SK-N-SH (cell line): Measurements from ENCODE around the gene AKT1.

Source experiments
- CTCF ChIP-seq: fragments of 200-600 bp; sonication (generic); IDR thresholded peaks from 2 replicates; pipeline ENCODE4 v1.6.1; 2017; ENCODE audit warnings: antibody characterized with exemption, mild to moderate bottlenecking, moderate library complexity
- MEF2A ChIP-seq: IDR thresholded peaks from 2 replicates; pipeline ENCODE4 v1.4.0; 2012; ENCODE audit warnings: low read depth, borderline replicate concordance
- USF2 ChIP-seq: fragments of 150-350 bp; IDR thresholded peaks from 2 replicates; pipeline ENCODE4 v1.6.1; 2017; ENCODE audit warnings: antibody characterized with exemption, low read length, low read depth, borderline replicate concordance
- YY1 ChIP-seq: IDR thresholded peaks from 2 replicates; pipeline ENCODE4 v1.4.0; 2012; ENCODE audit warnings: low read depth, mild to moderate bottlenecking

- TF ChIP-seq MEF2A (no peak), USF2 (no peak), CTCF (no peak), YY1 (no peak)
Observed at GRCh38 chr14:104806625-104807465, 11.3 kb upstream of the AKT1 start.
